HT-29 (cell line): ENCODE measurements around the gene NVL. TPM values are rescaled to one million over a fixed set of nuclear protein-coding genes. Genes with fewer than 3 reads are reported as not detected.
"Not testable (repeated sequence)": the region's sequence is repeated elsewhere in the genome, so short reads cannot be mapped to it uniquely, and the experiment has no call there.

Experiments
- DNase-seq: peaks from one replicate; pipeline ENCODE4 v3.0.0-alpha.2; 2015; ENCODE audit warnings: low spot score
- total RNA-seq: library from RNA; depleted of rRNA; stranded (reverse); fragments of >200 nt; shearing (Covaris generic); gene quantifications from 2 replicates; pipeline ENCODE4 v1.2.3, GENCODE V29; 2014

Gene NVL
- total RNA-seq, 1 experiment from 2014 or later = 9.1 TPM

DNA sequence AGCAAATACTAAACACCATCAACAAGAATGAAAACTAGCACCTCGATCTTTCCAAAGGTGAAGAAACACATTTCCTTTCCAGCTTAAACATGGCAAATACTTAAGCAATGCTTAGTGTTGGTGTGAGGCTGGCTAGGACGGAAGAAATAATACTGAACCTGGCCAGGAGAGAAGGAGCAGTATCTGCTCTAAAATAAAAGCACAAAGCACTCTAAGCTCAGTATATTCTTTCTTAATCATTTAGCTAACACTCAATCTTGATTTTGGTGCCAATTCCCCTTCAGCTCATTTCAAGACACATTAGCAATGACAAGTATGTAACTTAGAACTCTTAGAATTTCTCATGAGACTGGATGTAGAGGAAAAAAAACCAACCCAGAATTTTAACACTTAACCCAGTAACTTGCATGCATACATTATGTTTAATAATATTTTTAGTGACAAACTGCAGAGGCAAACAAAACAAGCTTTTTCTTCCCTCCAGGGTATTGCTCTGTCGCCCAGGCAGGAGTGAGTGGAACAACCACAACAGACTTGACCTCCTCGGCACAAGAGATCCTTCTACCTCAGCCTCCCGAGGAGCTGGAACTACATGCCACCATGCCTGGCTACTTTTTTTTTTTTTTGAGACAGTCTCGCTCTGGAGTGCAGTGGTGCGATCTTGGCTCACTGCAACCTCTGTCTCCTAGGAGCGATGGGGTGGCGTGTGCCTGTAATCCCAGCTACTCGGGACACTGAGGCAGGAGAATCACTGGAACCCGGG, 92.7 kb downstream of the NVL start:
- no peak for DNase-seq

DNA sequence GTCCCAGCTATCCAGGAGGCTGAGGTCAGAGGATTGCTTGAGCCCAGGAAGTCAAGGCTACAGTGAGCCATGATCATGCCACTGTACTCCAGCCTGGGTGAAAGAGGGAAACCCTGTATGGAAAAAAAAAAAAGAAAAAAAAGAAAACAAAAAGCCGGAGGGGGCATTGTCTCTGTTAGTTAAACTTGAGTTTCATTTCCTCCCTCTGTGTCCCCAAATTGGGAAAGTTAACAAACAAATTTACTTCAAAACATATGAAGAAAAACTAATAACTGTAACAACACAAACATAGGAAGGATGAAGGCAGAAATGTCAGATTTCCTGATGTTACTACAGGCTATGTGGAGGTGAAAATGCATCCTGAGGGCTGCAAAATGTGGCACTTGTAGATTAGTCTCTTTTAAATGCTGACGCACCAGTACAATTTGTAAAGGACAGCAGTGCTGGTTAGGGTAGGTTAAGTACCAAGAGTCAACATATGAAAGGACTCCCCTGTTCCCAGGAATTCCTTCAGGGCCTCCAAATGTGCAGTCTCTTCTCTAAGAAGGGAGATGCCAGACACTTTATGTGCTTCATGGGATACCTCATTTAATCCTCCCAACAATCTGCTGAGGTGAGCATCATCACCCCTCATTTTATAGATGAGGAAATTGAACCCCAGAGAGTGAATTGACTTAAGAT, 94.0 kb downstream of the NVL start:
- no peak for DNase-seq

DNA sequence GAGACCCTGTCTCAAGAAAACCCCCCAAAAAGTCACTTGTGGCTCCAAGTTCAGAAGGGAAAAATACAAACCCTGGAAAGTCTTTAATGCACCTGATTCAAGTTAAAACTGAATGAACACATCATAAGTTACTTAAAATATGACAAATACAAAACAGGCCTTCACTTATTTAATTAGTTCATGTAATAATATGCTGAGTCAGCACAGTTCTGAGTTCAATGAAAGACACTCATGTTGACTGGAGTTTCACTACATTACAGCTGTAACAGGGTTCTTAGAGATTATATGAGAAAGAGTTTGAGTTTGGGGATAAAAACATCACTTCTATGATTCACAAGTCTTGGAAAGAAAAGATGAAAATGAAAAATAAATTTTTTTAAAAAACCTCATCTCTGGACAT, 96.0 kb downstream of the NVL start:
- DNase-seq = no peak

DNA sequence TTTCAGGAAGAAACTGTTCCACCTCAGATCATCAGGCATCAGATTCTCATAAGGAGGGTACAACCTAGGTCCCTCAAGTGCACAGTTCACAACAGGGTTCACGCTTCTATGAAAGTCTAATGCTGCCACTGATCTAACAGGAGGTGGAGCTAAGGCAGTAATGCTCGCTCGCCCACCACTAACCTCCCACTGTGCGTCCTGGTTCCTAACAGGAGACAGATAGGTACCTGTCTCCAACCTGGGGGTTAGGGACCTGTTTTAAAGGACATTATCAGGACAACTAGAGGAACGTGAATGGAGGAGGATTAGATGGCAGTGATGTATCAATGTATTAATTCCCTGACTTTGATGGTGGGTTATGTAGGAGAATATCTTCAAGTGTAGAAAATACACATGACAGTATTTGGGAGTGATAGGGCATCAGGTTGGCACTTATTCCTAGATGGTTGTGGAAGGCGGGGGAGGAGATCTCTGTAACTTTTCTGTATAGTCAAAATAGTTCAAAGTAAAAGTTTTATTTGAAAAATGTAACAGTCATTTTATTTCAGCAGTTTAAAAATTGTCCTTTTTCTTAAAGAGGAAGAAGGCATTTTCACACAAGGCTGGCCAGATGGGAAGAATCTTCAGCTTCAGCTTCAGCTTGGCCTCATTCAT, 103.0 kb downstream of the NVL start:
- DNase-seq = no peak

DNA sequence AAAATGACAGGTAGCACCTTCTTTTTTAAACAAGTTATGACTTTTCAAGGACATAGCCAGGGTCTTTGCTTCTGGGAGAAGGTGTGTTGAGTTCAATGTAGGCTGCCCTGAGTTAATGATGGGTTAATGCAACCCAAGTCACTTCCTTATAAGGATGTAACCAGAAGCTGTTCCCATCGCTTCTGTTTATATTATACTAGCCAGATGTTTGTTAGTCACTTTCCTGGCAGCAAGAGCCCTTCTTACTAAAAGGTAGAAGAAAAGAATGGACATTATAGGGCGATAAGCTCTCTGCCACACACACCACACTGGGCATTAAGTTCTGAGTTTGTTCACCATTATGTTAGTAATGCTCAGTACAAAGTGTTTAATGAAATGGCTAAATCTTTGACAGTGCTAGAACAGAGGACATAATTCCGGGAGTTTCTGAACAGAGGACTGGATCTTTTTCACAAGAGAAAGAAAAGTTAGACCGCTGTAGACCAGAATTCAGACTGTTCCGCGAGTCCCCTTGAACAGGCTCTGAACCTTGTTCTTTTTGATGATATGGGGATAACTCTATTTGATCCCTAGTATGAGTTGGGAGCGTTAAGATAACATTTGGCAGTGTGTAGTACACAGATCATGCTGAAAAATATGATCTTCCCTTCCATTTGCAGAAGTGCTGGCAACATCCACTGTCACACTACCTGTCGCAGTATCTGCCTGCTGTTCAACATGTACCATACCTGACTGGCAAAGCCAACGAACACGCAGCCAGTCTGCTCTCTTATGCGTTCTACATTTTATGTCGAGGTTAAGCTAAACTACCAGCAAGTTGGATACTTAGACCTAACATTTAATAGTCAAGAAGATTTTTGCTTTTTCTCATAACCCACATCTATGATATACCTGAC, 105.9 kb downstream of the NVL start:
- peak; percentile 23 for DNase-seq

DNA sequence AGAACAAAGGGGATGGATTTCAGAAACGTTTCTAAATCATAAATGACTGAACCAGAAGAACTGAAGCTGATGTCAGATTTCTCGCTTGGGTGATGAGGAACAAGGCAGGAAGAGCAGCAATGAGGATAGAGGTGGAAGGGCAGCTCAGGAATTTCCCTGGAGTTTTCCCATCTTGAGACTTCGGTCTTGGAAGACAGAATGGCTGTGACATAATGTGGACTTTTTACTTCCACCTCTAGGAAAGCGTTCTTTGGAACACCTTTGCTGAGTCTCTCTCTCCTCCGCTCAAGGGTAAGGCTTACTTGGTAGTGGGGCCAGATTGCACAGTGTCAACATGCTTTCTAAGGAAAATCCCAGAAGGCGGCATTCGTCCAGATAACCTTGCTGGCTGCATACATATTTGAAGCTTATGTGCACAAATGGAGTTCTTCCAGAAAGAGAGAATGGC, 110.3 kb downstream of the NVL start:
- no peak for DNase-seq

DNA sequence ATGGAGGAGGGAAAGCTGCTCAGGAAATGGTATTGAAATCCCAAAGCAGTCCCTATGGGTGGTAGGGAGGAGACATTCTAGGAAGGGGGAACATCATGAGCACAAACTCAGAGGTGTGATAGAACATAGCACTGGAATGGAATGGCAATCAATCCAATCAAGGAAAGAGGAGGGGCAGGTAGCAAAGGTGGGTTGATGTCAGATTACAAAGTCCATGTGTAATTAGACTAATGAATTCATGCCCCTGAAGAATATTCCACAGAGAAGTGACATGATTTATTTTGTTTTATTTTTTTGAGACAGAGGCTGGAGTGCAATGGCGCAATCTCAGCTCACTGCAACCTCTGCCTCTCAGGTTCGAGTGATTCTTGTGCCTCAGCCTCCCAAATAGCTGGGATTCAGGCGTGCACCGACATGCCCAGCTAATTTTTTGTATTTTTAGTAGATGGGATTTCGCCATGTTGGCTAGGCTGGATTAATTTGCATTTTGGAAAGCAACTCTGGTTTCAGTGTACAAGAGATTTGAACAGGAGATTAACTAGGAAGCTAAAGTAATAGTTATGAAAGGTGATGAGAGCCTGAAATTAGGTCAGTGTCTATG, 110.9 kb downstream of the NVL start:
- DNase-seq = no peak

DNA sequence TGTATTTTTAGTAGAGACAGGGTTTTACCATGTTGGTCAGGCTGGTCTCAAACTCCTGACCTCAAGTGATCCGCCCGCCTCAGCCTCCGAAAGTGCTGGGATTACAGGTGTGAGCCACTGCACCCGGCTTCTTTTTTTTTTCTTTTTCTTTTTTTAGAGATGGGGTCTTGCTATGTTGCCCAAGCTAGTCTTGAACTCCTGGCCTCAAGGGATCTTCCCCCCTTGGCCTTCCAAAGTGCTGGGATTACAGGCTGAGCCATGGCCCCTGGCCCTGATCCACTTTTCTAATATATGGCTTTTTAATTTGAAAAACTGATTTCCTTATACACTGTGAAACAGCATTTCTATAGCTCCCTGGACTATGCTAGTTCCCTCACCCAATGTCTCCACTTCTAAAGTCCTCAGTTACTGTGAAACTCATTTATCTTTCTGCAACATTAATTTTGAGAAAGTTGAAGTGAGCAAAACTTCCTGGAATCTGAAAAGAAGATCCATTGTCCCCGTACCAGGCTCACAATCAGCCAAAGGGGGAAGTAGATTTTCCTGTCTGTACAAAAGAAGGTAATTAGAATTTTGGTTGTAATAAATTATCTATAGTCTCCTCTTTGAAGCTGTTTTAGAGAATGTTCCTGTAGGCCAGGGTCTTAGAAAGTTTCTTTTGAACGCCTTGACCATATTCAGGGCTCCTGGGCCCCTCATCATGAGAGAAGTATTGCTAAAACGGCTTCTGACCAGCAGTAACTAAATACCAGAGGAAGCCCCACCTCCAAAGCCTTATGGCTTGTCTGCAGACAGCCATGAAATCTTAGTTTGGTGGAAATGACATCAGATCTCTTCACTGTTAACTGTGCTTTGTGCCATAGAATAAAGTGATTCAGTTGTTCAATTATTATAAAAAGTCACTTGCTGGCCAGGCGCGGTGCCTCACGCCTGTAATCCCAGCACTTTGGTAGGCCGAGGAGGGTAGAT, 112.0 kb downstream of the NVL start:
- no peak for DNase-seq

DNA sequence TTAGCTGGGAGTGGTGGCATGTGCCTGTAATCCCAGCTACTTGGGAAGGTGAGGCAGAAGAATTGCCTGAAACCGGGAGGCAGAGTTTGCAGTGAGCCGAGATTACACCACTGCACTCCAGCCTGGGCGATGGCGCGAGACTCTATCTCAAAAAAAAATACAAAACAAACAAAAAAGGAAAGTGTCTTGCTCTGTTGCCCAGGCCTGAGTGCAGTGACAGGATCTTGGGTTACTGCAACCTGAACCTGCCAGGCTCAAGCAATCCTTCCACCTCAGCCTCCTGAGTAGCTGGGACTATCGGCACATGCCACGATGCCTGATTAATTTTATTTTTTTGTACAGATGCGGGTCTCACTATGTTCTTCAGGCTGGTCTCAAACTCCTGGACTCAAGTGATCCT, 113.6 kb downstream of the NVL start:
- no peak for DNase-seq

DNA sequence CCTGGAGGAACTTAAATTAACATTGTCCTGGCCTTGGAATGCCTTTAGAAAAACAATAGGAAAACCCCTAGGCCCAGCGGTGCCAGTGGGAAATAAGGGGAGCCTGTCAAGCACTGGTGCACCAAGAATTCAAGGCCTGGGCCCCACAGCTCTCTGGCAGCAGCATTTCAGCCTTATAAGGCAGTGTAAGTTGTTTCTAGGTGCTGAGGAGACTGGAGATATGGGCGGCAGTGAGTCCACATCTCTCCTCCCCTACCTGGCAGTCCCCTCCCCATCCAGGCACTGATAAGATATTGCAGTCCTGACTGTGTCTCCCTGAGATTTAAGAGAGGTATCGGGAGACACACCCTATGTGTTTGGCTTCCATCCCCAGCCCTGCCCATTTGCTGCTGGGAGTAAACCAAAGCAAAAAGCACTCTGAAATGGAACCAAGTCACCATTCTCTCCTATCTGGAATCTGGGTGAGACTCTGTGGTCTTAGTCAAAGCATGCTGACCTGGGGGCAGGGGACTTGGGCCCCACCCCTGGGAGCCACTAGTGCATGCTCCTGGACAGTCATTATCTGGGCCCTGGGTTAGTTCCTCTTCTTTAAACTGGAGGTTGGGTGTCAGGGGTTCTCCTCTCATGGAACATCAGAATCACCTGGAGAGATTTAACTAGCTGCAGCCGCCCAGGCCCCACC, 116.4 kb downstream of the NVL start:
- no peak for DNase-seq

DNA sequence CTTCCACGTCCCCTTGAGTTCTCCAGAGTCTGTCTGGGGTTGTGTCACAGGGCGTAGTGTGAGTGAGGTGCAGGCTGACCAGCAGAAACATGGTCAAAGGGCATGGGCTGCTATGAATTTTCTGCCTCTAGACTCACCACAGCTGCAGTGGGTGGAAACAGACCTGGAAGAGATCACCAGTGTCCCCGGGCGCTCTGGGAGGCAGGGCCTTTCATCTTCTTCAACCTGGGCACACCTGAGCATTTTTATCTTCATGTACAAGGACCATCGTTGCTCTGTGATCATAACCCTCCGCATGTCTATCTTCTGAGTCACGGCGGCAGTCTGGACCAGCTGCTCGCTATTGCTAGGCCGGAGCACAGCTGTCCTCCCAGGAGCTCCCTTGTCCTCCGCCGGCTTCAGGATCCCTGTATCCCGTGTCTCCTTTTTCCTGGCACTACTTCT, 117.3 kb downstream of the NVL start:
- DNase-seq = peak; percentile 68

DNA sequence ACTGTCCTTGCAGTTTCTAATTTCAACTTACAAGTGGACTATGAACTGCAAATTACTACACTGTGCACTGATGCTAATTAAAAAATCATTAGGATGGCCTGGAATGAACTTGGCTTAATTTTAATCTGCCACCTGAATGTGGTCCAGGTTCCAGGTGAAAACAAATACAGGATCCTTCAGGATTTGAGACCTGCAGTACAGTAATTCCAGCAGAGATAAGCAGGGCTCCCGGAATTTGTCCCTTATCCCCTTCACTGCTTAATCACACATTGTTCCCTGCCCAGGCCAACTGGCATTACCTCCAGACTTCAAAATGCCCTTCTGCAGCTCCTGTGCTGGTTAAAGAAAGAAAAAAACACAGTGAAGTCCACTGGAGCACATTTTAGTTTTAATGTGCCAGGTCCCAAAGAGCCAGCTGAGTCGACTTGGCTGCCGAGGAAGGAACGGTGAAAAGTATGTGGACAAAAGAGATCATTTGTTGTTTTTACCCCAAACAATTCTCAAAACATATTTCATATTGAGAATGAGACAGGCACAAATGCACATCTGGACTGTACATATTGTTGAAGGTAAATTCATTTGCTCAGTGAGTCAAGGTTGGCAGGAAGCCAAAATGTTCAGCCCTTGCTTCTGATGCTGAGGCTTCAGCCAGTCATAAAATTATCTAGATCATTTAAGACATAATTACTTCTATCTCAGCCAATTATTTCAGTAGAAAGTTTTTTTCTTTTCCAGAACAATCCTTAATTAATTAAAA, 118.6 kb downstream of the NVL start:
- DNase-seq = peak; percentile 84

DNA sequence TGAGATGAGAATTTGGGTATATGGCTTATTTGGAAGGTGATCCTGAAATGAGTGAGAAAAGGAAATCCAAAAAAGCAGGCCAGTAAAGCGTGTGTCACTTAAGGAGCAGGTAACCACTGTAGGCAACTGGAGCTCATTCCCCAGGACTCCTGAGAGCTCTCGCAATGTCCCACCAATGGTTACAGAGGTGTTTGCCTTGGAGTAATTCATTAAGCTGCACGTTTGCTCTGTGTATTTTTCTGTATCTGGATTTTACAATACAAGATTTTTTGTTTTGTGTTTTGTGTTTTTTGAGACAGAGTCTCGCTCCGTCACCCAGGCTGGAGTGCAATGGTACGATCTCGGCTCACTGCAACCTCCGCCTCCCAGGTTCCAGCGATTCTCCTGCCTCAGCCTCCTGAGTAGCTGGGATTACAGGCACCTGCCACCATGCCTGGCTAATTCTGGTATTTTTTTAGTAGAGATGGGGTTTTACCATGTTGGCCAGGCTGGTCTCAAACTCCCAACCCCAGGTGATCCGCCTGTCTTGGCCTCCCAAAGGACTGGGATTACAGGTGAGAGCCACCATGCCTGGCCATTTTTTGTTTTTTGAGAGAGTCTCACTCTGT, 123.9 kb downstream of the NVL start:
- DNase-seq = not testable (repeated sequence)

DNA sequence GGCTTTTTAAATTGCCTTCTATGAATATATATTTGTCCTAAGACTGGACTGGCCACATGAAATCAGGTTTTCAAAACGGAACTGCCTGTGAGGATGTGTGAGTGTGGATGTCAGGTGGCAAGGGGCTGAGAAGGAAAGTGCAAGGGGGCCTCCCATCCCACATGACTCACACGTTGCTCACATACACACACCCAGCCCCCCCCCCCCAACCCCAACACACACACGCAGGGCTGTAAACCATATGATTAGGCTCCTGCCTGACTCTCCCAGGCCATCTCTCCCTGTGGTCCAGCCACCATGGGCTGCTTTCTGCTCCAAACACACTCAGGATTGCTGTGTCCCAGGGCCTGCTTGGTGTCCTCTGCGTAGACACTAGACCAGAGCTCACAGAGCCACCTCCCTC, 124.5 kb downstream of the NVL start:
- peak; percentile 45 for DNase-seq

DNA sequence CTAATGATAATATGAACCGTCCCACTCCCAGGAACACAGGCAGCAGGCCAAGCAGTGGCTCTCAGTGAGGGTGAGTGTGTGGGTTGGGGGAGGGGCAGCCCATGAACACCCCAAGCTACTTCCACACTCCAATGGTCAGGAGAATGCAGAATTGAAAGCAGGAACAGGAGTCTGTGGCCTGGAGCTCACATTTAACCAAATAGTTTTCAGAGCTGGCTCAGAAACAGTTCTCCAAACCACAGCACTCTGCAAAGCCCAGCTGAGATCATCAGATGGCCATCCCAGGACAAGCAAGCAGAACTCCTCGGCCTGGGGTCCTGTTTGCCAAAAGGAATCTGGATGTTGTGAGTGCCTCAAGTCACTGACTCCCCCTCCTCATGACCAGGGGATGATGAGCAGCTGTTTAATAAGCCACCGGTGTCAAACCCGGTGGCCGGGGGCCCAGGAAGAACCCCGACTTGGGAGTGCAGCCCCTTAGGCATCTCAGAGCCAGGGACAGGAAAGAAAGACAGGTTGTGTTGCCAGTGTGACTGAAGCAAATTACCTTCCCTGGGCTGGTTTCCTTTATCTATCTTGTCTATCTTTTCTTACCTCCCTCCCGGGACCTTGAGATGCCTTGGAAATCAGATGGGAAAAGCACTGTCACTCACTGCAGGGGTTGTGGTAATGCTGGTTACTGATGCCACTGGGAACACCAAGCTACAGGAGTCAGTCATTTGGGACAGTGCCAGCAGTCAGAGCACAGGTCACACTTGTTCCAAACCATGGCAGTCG, 126.5 kb downstream of the NVL start:
- DNase-seq = peak; percentile 19

DNA sequence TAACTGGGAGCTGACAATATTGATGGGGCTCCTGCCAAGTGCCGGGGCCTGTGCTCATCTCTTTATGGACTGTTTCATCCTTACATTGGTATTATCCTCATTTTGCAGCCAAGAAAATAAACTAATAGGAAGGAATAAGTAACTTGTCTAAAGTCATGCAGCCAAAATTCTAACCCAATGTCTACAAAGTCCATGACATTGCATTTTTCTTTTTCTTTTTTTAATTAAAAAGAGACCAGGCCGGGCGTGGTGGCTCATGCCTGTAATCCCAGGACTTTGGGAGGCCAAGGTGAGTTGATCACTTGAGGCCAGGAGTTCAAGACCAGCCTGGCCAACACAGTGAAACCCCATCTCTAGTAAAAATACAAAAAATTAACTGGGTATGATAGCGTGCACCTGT, 128.1 kb downstream of the NVL start:
- DNase-seq = no peak

DNA sequence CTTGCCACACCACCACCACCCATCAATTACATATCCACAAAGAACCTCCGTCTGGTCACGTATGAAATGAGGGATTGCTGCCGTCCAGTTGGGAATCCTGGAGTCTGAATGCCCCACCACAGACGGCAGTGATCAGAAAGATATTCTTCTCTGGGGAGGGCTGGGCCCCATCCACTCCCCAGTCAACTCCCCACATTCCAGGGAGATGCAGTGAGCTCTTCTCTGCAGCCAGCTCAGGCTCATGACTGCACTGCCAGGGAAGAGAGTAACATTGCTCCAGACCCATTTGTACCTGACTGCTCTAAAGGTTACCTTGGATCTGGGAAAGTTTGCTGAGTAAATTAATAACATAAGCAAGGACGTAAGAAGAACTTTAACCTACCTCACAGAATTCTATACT, 128.6 kb downstream of the NVL start:
- DNase-seq = no peak
